Panc1 (cell line): ENCODE data around the gene C19orf47.

Experiments used
- CTCF ChIP-seq: fragments of 450-650 bp; IDR thresholded peaks from 2 replicates; pipeline ENCODE4 v1.5.1; 2017; ENCODE audit warnings: mild to moderate bottlenecking
- POLR2AphosphoS5 ChIP-seq: IDR thresholded peaks from 2 replicates; pipeline ENCODE4 v1.6.1; 2012; ENCODE audit warnings: mild to moderate bottlenecking, low read depth, low read length, moderate library complexity

DNA sequence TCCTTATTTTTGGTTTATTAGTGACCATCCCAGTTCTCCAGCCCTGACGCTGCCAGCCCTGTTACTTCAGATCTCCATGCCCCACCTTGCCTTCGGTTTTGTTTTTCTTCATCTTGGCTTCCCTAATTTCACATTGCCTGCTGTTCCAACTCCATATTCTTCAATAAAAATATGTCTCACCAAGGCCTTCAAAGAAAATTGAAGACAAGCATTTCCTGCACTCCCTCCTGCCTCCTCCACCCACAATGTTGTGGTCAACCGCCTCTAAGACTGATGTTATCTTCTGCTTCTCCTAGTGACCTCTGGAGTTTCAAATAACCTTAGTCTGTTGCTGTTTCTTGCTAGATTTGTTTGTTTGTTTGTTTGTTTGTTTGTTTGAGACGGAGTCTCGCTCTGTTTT lies 14.9 kb upstream of the C19orf47 start:
- TF ChIP-seq POLR2AphosphoS5 = no peak
- TF ChIP-seq CTCF = no peak
